CD4-positive, CD25-positive, alpha-beta regulatory T cell (primary cell): ENCODE data around the gene MAP3K14. TPM values are rescaled to one million over a fixed set of nuclear protein-coding genes. Genes with fewer than 3 reads are reported as not detected.

Experiments used
- ATAC-seq, 2 donors: fragments of 150-1000 bp; cut with Tn5 transposase; one replicate each; pipeline ENCODE4 v1.10.0; 2021; ENCODE audit warnings: low read depth in 2 of 2, moderate number of reproducible peaks in 2 of 2, moderate library complexity in 1 of 2
- DNase-seq, 3 donors: peaks; one replicate each; pipeline versions ENCODE4 v3.0.0 to v3.0.0-alpha.2; 2012 to 2022; ENCODE audit warnings: mixed read lengths in 1 of 3
- H3K27ac ChIP-seq: one replicate; pipeline ENCODE4 v1.7.0; 2013; ENCODE audit warnings: mild to moderate bottlenecking, low read length; ENCODE audit not compliant: insufficient read depth, poor library complexity, severe bottlenecking
- H3K27me3 ChIP-seq: one replicate; pipeline ENCODE4 v1.7.0; 2013; ENCODE audit warnings: low read length; ENCODE audit not compliant: control insufficient read depth, insufficient read depth
- H3K36me3 ChIP-seq: one replicate; pipeline ENCODE4 v1.7.0; 2013; ENCODE audit warnings: mild to moderate bottlenecking, low read length, moderate library complexity; ENCODE audit not compliant: control insufficient read depth, insufficient read depth
- H3K4me1 ChIP-seq: 2 replicates; pipeline ENCODE4 v1.7.0; 2013; ENCODE audit warnings: mild to moderate bottlenecking, low read length; ENCODE audit not compliant: insufficient read depth, control insufficient read depth, poor library complexity, severe bottlenecking
- H3K4me3 ChIP-seq: one replicate; pipeline ENCODE4 v1.7.0; 2013; ENCODE audit warnings: low read depth, mild to moderate bottlenecking, low read length, moderate library complexity
- H3K9me3 ChIP-seq, 2 experiments: 1 replicate in 1 of 2; 2 replicates in 1 of 2; pipeline ENCODE4 v1.7.0; 2013; ENCODE audit warnings: low read length in 2 of 2, mild to moderate bottlenecking in 1 of 2, moderate library complexity in 1 of 2; ENCODE audit not compliant: control insufficient read depth in 2 of 2
- H3K27ac Mint-ChIP-seq, 3 donors: one replicate each; pipeline ENCODE4 v1.8.0; 2020 to 2022; ENCODE audit warnings: mild to moderate bottlenecking in 3 of 3, mixed read lengths in 3 of 3, moderate library complexity in 2 of 3
- H3K27me3 Mint-ChIP-seq: one replicate; pipeline ENCODE4 v1.8.0; 2022; ENCODE audit warnings: mild to moderate bottlenecking, mixed read lengths
- H3K36me3 Mint-ChIP-seq: one replicate; pipeline ENCODE4 v1.8.0; 2020; ENCODE audit warnings: mixed read lengths
- H3K4me1 Mint-ChIP-seq, 4 donors: one replicate each; pipeline ENCODE4 v1.8.0; 2020 to 2022; ENCODE audit warnings: mixed read lengths in 4 of 4, mild to moderate bottlenecking in 1 of 4
- H3K4me3 Mint-ChIP-seq, 4 donors: one replicate each; pipeline ENCODE4 v1.8.0; 2020 to 2022; ENCODE audit warnings: mild to moderate bottlenecking in 4 of 4, mixed read lengths in 4 of 4, moderate library complexity in 3 of 4
- H3K9me3 Mint-ChIP-seq, 7 donors: one replicate each; pipeline ENCODE4 v1.8.0; 2020 to 2022; ENCODE audit warnings: mixed read lengths in 7 of 7, mild to moderate bottlenecking in 3 of 7, moderate library complexity in 2 of 7
- polyA plus RNA-seq, 4 donors: library from polyadenylated mRNA; unstranded; fragments of 300-500 nt; fragmentation: Illumina TruSeq; gene quantifications; one replicate each; pipeline ENCODE4 v1.2.3, GENCODE V29; 2021
- total RNA-seq: library from RNA; stranded (reverse); gene quantifications from one replicate; pipeline ENCODE4 v1.2.3, GENCODE V29; 2022

MAP3K14 gene
- total and polyA plus RNA-seq, 5 donors from 2014 or later = 5.9 to 61.3 (median 7.2) TPM

DNA sequence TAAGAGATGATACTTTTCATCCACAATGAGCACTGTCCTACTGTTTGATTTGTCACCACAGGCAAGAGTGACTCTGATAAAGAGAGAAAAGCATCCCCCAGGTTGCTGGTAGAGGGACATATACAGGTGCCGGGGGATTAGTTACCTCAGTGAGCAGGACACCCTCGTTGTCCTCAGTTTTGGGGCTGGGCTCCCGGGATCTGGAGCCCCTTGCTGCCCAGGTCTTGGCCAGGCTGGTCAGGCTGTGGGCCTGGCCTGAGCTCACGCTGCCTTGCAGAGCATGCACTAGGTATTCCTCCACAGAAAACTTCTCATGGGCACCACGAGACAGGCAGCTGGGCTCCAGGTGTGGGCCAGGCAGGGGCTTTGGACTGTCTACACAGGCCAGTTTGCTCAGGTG, 30.5 kb downstream of the MAP3K14 start:
- H3K4me3 Mint-ChIP-seq = no peak overlapping the region
- Histone ChIP-seq H3K4me1 (no peaks in the 10 kb centered on the region), H3K4me3 (no peak overlapping the region), H3K9me3 (no peaks in the 10 kb centered on the region), H3K27ac (no peak overlapping the region), H3K27me3 (no peaks in the 10 kb centered on the region), H3K36me3 (peaks cover 85% of the 10 kb centered on the region)
- no peak for DNase-seq
- H3K36me3 Mint-ChIP-seq = peaks cover 32% of the 10 kb centered on the region
- H3K27me3 Mint-ChIP-seq = no peaks in the 10 kb centered on the region
- no peak for ATAC-seq
- H3K27ac Mint-ChIP-seq = no peak overlapping the region
- H3K9me3 Mint-ChIP-seq = peaks cover 0 to 2% (median 0%) of the 10 kb centered on the region in 7 donors
- H3K4me1 Mint-ChIP-seq = peaks cover 0 to 12% (median 5%) of the 10 kb centered on the region in 4 donors

DNA sequence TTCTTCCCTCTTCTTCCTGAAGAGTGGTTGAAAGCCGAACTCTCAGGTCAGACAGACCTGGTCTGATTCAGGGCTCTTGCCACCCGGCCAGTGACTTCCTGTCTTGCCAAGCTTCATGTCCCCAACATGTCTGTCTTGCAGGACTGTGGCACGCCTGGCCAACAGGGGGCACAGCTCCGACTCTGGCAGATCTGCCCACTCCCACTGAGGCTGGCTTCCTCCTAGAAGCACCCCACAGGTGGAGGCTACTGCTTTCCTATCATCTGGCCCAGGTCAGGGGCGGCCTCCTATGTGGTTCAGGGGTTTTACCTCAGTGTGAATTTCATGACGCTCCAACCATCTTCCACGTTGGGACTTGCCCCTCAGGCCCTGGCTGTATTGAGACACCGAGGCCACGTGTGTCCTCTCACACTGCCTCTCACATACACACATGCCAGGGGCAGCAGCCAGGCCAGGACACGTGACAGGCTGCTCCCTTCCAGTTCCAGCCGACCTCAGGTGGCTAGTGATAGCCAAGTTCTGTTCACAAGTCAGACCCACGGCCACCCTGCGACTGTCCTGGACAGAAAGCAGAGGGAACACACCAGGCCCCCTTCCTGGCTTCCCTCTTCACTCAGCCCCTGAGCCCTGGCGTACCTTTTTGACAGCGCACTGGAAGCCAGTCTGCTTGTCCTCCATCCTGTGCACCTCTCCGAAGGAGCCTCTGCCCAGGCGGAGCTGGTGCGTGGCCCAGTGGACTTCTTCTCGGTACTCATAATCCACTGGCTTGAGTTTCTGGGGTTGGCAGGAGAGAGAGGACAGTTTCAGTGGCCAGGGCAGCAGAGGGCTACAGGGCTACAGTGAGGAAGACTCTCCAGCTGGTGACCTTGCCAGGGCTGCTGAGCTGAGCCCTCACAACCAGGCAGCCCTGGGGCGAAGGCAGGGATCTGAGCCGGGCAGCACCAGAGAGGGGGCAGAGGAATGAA, 32.4 kb downstream of the MAP3K14 start:
- H3K36me3 Mint-ChIP-seq = peaks cover 26% of the 10 kb centered on the region
- Histone ChIP-seq H3K27ac (no peak overlapping the region), H3K4me3 (no peak overlapping the region), H3K36me3 (peaks cover 73% of the 10 kb centered on the region), H3K9me3 (no peaks in the 10 kb centered on the region), H3K27me3 (no peaks in the 10 kb centered on the region), H3K4me1 (no peaks in the 10 kb centered on the region)
- H3K9me3 Mint-ChIP-seq = no peaks in the 10 kb centered on the region
- H3K4me1 Mint-ChIP-seq = peaks cover 0 to 6% (median 3%) of the 10 kb centered on the region in 4 donors
- H3K4me3 Mint-ChIP-seq = no peak overlapping the region
- H3K27ac Mint-ChIP-seq = peak overlapping the region in 2 of 3 donors; percentile 33 to 92
- no peaks in the 10 kb centered on the region for H3K27me3 Mint-ChIP-seq
- ATAC-seq (peak in 1 of 2 donors; percentile 64), DNase-seq (peak in 2 of 3 donors; percentile 28 to 56)

DNA sequence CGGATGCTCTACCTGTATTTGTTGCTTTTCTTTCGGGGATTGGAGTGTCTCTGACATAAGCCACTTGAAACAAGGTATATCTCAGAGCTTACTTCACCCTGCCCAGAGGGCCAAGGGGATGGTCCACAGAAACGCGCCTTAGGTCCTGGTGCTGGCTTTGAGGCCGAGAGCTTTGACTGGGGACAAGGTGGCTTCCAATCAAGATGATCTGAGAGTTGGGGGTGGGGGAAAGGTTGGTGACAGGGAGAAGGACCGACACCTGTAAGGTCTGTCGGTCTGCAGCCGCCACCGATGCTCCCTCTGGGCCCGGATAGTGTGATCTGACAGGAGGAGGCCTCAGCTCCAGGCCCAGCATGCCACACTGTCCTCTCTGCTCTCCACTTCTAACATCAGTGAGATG, 33.1 kb downstream of the MAP3K14 start:
- Histone ChIP-seq H3K4me3 (no peak overlapping the region), H3K36me3 (peaks cover 66% of the 10 kb centered on the region), H3K27ac (no peak overlapping the region), H3K9me3 (no peaks in the 10 kb centered on the region), H3K27me3 (no peaks in the 10 kb centered on the region), H3K4me1 (no peaks in the 10 kb centered on the region)
- H3K9me3 Mint-ChIP-seq = no peaks in the 10 kb centered on the region
- H3K4me1 Mint-ChIP-seq = peaks cover 0 to 7% (median 3%) of the 10 kb centered on the region in 4 donors
- H3K36me3 Mint-ChIP-seq = peaks cover 26% of the 10 kb centered on the region
- H3K27ac Mint-ChIP-seq = peak overlapping the region in 1 of 3 donors; percentile 46
- DNase-seq (no peak), ATAC-seq (no peak)
- no peak overlapping the region for H3K4me3 Mint-ChIP-seq
- H3K27me3 Mint-ChIP-seq = no peaks in the 10 kb centered on the region

DNA sequence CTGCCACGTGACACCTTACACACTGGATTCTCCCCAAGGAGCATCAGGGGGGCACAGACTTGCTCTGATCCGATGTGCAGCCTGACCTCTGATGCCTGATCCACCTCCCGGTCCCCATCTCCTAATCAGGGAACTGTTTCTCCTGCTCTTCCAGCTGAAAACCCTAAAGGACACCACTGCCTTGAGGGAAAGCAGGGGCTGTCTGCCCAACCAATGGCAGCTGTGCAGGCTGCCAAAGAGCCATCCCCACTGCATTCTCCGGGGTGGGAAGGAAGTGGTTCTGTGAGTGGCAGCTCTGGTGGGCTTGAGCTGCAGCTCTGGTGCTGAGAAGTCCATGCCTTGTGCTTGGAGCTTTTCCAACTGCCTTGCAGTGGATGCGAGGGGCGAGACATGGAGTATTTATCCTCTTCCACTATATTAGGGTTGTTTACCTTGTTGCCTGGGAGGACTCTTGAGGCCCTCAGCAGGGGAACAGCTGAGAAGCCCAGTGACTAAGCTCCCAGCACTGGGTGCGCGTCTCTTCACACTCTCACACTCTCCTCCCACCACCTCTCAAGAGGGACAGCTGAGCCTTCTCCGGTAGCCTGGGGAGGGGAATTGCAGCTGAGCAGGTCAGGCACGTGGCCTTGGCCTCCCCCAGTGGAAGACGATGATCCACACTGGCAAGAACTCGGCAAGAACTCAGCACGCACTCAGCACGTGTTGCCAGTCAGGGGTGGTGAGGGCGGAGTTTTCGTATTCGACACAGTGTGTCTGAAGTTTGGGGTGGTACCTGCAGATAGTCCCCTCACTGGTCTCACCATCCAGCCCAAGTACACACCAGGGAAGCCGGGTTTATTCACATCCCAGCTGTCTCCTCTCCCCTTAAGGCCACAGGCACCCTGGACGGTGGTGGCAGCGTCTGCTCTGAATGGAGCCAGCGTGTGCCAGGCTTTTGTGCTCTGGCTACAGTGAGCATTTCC, 33.9 kb downstream of the MAP3K14 start:
- peaks cover 26% of the 10 kb centered on the region for H3K36me3 Mint-ChIP-seq

DNA sequence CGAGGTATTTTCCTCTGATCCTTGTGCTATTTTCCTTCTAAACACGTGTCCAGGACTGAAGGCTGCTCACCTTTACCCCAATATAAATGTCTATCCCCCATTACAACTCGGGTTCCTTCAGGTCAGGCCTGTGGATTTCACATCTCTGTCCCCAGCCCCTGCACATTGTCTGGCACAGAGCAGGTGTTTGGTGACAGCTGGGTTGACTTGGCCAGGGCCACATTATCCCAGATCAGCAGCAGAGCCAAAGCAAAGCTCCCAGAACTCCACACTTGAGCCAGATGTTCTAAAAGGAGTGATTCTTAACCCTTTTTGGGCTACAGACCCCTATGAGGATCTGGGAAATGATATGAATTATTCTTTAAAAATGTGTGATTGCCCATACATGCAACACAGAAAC, 36.9 kb downstream of the MAP3K14 start:
- Mint-ChIP-seq H3K9me3 (no peaks in the 10 kb centered on the region), H3K36me3 (peaks cover 14% of the 10 kb centered on the region)
- H3K36me3 ChIP-seq = peaks cover 37% of the 10 kb centered on the region

More for the DNA sequence above, 33.9 kb downstream of the MAP3K14 start:
- peak overlapping the region; percentile 65 to 88 (median 67) for H3K27ac Mint-ChIP-seq
- Histone ChIP-seq H3K27ac (no peak overlapping the region), H3K4me1 (no peaks in the 10 kb centered on the region), H3K36me3 (peaks cover 63% of the 10 kb centered on the region), H3K4me3 (no peak overlapping the region), H3K9me3 (no peaks in the 10 kb centered on the region), H3K27me3 (no peaks in the 10 kb centered on the region)
- no peak for DNase-seq
- no peak for ATAC-seq
- H3K4me3 Mint-ChIP-seq = no peak overlapping the region
- no peaks in the 10 kb centered on the region for H3K9me3 Mint-ChIP-seq
- peaks cover 0 to 10% (median 3%) of the 10 kb centered on the region in 4 donors for H3K4me1 Mint-ChIP-seq
- H3K27me3 Mint-ChIP-seq = no peaks in the 10 kb centered on the region

DNA sequence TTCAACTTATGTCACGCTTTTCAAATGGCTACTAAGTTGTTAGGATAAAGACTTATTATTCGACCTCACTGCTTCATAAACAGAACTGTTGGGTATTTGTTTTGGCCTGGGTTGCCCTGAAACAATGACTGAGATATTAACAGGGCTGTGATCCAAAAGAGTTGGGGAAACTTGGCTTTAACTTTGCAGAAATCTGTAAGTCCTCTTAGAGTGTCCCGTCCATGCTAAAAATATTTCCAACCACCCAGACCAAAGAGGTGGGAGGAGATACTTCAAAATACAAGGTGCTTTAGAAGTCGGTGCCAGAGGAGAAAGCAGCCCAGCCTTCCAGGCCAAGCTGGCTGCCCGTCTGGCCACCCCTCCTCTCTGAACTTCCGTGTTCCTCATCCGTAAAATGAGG, 38.8 kb downstream of the MAP3K14 start:
- H3K27me3 Mint-ChIP-seq = no peaks in the 10 kb centered on the region
- peaks cover 0 to 19% (median 8%) of the 10 kb centered on the region in 4 donors for H3K4me1 Mint-ChIP-seq
- no peak overlapping the region for H3K4me3 Mint-ChIP-seq
- Histone ChIP-seq H3K27ac (no peak overlapping the region), H3K27me3 (no peaks in the 10 kb centered on the region), H3K36me3 (peaks cover 33% of the 10 kb centered on the region), H3K9me3 (no peaks in the 10 kb centered on the region), H3K4me1 (no peaks in the 10 kb centered on the region), H3K4me3 (no peak overlapping the region)
- DNase-seq (no peak), ATAC-seq (no peak)
- peak overlapping the region in 1 of 3 donors; percentile 75 for H3K27ac Mint-ChIP-seq
- no peaks in the 10 kb centered on the region for H3K9me3 Mint-ChIP-seq
- peaks cover 7% of the 10 kb centered on the region for H3K36me3 Mint-ChIP-seq

More for the DNA sequence above, 36.9 kb downstream of the MAP3K14 start:
- peaks cover 0 to 19% (median 10%) of the 10 kb centered on the region in 4 donors for H3K4me1 Mint-ChIP-seq
- no peak for ATAC-seq
- Histone ChIP-seq H3K4me3 (no peak overlapping the region), H3K4me1 (no peaks in the 10 kb centered on the region), H3K9me3 (no peaks in the 10 kb centered on the region), H3K27me3 (no peaks in the 10 kb centered on the region), H3K27ac (no peak overlapping the region)
- H3K27ac Mint-ChIP-seq = peak overlapping the region in 1 of 3 donors; percentile 11
- H3K4me3 Mint-ChIP-seq = no peak overlapping the region
- no peak for DNase-seq
- no peaks in the 10 kb centered on the region for H3K27me3 Mint-ChIP-seq

DNA sequence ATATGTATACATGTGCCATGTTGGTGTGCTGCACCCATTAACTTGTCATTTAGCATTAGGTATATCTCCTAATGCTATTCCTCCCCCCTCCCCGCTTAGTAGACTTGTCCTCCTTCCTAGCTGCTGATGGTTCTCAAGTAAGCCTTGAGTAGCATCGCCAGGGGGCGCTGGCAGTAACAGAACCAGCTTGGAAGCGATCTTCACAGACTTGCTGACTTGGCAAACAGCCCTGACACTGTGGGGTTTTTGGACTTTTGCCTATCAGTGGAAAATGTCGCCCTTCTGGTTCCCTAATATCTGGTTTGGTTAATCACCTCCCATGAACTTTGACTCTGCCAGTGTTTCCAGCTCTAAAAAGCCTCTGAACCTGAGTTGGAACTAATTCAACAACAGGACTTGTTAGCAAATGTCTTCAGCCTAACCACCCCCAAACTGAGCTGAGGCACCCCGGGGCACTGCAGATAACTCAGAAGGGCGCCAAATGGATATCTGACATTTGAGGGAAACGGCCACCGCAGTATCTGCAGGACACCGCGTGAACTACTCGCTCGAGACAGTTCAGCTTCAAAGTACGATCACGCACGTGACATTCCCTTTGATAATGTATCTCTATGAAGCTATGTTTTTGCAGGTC, 39.5 kb downstream of the MAP3K14 start:
- Mint-ChIP-seq H3K4me3 (no peak overlapping the region), H3K27ac (peak overlapping the region; percentile 11 to 75 (median 52)), H3K27me3 (no peaks in the 10 kb centered on the region), H3K36me3 (peaks cover 9% of the 10 kb centered on the region), H3K9me3 (no peaks in the 10 kb centered on the region), H3K4me1 (peaks cover 0 to 19% (median 8%) of the 10 kb centered on the region in 4 donors)
- no peaks in the 10 kb centered on the region for H3K27me3 ChIP-seq
- H3K4me3 ChIP-seq = no peak overlapping the region
- ATAC-seq = peak; percentile 86 to 94
- no peaks in the 10 kb centered on the region for H3K4me1 ChIP-seq
- peak overlapping the region; percentile 24 for H3K27ac ChIP-seq
- H3K9me3 ChIP-seq = no peaks in the 10 kb centered on the region
- peaks cover 31% of the 10 kb centered on the region for H3K36me3 ChIP-seq
- peak; percentile 75 to 94 (median 86) for DNase-seq
